Lung (tissue), 12 donors: ENCODE results near the gene RIN3. TPM values are rescaled to one million over a fixed set of nuclear protein-coding genes. Genes with fewer than 3 reads are reported as not detected.
A peak's percentile ranks its signal among the peaks of the same experiment; 100 is the strongest.

Experiments used
- ATAC-seq: fragments of 200-7000 bp; cut with Tn5 transposase; one replicate; pipeline ENCODE4 v1.9.1; 2020; ENCODE audit warnings: moderate number of reproducible peaks; ENCODE audit not compliant: insufficient read depth, low FRiP score
- DNase-seq, 3 donors: peaks; one replicate each; pipeline ENCODE4 v3.0.0-alpha.2; 2013 to 2017
- H3K27ac ChIP-seq, 2 donors: one replicate each; pipeline ENCODE4 v1.5.1; 2013; ENCODE audit warnings: mild to moderate bottlenecking in 2 of 2, moderate library complexity in 2 of 2, control low read depth in 1 of 2, inconsistent platforms in 1 of 2, low read depth in 1 of 2, low read length in 1 of 2
- H3K27me3 ChIP-seq, 3 donors: one replicate each; pipeline ENCODE4 v1.5.1; 2013; ENCODE audit warnings: low read length in 2 of 3; ENCODE audit not compliant: control insufficient read depth in 3 of 3, insufficient read depth in 3 of 3
- H3K36me3 ChIP-seq, 4 donors: one replicate each; pipeline ENCODE4 v1.5.1; 2013; ENCODE audit warnings: low read length in 4 of 4, mild to moderate bottlenecking in 1 of 4, moderate library complexity in 1 of 4; ENCODE audit not compliant: control insufficient read depth in 4 of 4, insufficient read depth in 4 of 4
- H3K4me1 ChIP-seq, 5 donors: one replicate each; pipeline ENCODE4 v1.5.1; 2013; ENCODE audit warnings: low read length in 5 of 5, mild to moderate bottlenecking in 2 of 5, moderate library complexity in 1 of 5; ENCODE audit not compliant: control insufficient read depth in 5 of 5, insufficient read depth in 5 of 5
- H3K4me3 ChIP-seq: one replicate; pipeline ENCODE4 v1.5.1; 2013; ENCODE audit warnings: mild to moderate bottlenecking, control low read depth, moderate library complexity
- H3K9ac ChIP-seq, 2 donors: one replicate each; pipeline ENCODE4 v1.5.1; 2013; ENCODE audit warnings: low read length in 2 of 2, control low read depth in 1 of 2; ENCODE audit not compliant: insufficient read depth in 1 of 2
- H3K9me3 ChIP-seq, 4 donors: one replicate each; pipeline ENCODE4 v1.5.1; 2013; ENCODE audit warnings: low read length in 3 of 4, mild to moderate bottlenecking in 1 of 4, moderate library complexity in 1 of 4; ENCODE audit not compliant: control insufficient read depth in 4 of 4, insufficient read depth in 3 of 4
- CTCF ChIP-seq: IDR thresholded peaks from 2 replicates; pipeline ENCODE4 v1.5.1; 2012; ENCODE audit warnings: mild to moderate bottlenecking; ENCODE audit errors: control extremely low read depth, extremely low read depth
- WGBS, 2 donors: extraction: QIAGEN DNeasy Blood & Tissue Kit; methylation state at CpG; one replicate each; pipeline ENCODE4 v1.1.7; 2013; 5-methylcytosine and 5-hydroxymethylcytosine counted together
- polyA plus RNA-seq, 2 donors: library from polyadenylated mRNA; stranded (reverse); fragments of 200-250 nt; gene quantifications; one replicate each; pipeline ENCODE4 v1.2.1, GENCODE V29; 2013
- total RNA-seq, 2 donors: library from RNA; depleted of rRNA in 1 of 2; stranded (reverse); fragments of >200 nt in 1 of 2; gene quantifications; one replicate each; pipeline ENCODE4 v1.2.1, GENCODE V29; 2014 to 2021
- donor health status: control.
- donor health status: control.
- donor health status: Bipolar disorder and iron deficiency.
- donor health status: healthy.
- donor health status: DM: yes; HTN: yes; CAD: no.

RIN3 gene
- total and polyA plus RNA-seq, 4 donors, result 19.3 to 55.5 (median 40.2) TPM

GRCh38 chr14:92709340-92710000 lies 195.9 kb downstream of the RIN3 start:
- ATAC-seq (no peak), DNase-seq (no peak)
- WGBS, 2 donors, result 92 to 93% methylated on average over 13 of the region's 13 CpGs
- Histone ChIP-seq H3K4me3 (no peak overlapping the region), H3K9me3 (no peaks in the 10 kb centered on the region), H3K9ac (no peak overlapping the region), H3K36me3 (peaks cover 10 to 49% (median 17%) of the 10 kb centered on the region in 4 donors), H3K27ac (no peak overlapping the region), H3K27me3 (no peaks in the 10 kb centered on the region), H3K4me1 (no peaks in the 10 kb centered on the region)
- no peak for TF ChIP-seq CTCF

GRCh38 chr14:92710001-92710341 lies 196.4 kb downstream of the RIN3 start:
- no peaks in the 10 kb centered on the region for H3K27me3 ChIP-seq
- peaks cover 10 to 44% (median 17%) of the 10 kb centered on the region in 4 donors for H3K36me3 ChIP-seq
- H3K9ac ChIP-seq, result no peak overlapping the region
- no peak overlapping the region for H3K27ac ChIP-seq
- TF ChIP-seq CTCF, result no peak
- no peak for ATAC-seq
- H3K9me3 ChIP-seq, result no peaks in the 10 kb centered on the region
- no peak overlapping the region for H3K4me3 ChIP-seq
- no peaks in the 10 kb centered on the region for H3K4me1 ChIP-seq
- 97 to 99% methylated on average over 5 of the region's 5 CpGs for WGBS, 2 donors
- DNase-seq, result no peak

DNA sequence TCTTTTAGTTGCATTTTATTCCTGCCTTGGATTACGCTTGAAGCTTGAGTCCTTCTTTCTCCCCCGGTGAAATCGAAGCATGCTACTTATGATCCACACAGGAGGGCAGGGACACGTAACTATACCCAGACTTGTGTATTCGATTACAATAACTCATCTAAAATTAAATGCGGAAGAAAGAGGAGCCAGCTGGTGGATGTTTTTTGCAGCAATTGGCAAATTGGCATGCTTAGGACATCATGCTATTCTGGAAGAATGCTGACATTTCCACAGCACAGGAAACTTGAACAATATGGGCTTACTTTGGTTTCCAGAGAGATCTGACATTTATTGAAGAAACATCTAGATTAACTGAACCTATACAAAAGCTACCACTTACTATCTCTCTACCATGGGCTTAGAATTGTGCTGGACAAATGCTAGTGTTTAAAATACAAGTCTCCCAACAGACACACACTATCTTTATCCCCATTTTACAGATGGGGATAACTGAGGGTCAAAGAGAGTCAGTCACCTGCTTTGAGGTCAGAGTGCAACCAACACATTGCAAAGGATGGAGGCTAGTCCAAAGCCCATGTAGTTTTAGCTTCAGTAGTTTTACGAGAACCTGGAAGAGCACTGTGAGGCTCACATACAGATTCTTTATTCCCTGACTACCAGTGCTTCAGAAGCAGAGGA lies 198.5 kb downstream of the RIN3 start:
- H3K9me3 ChIP-seq, result no peaks in the 10 kb centered on the region
- H3K27me3 ChIP-seq, result no peaks in the 10 kb centered on the region
- peaks cover 7 to 32% (median 11%) of the 10 kb centered on the region in 4 donors for H3K36me3 ChIP-seq
- WGBS, 2 donors, result 93% methylated on average over 7 of the region's 7 CpGs
- H3K27ac ChIP-seq, result peak overlapping the region in 1 of 2 donors; percentile 20
- H3K9ac ChIP-seq, result no peak overlapping the region
- TF ChIP-seq CTCF, result no peak
- ATAC-seq (no peak), DNase-seq (no peak)
- no peaks in the 10 kb centered on the region for H3K4me1 ChIP-seq
- no peak overlapping the region for H3K4me3 ChIP-seq
